PC-3 (cell line): Measurements from ENCODE around the gene COG8.

Experiments used
- CTCF ChIP-seq: fragments of 300-600 bp; sonication (generic); conservative IDR thresholded peaks from 2 replicates; pipeline ENCODE4 v1.5.1; 2017; ENCODE audit warnings: antibody characterized with exemption, low read depth, mild to moderate bottlenecking, low read length
- EZH2 ChIP-seq: fragments of 300-600 bp; sonication (generic); IDR thresholded peaks from one replicate; pipeline ENCODE4 v1.6.1; 2017; ENCODE audit warnings: antibody characterized with exemption, mild to moderate bottlenecking, low read length; ENCODE audit not compliant: unreplicated experiment
- EZH2phosphoT487 ChIP-seq: fragments of 300-600 bp; sonication (generic); IDR thresholded peaks from 2 replicates; pipeline ENCODE4 v1.6.1; 2018; ENCODE audit warnings: mild to moderate bottlenecking, antibody characterized with exemption, low read length, borderline replicate concordance

- TF ChIP-seq CTCF (peak; percentile 58), EZH2phosphoT487 (no peak), EZH2 (no peak)
Observed at GRCh38 chr16:69310653-69311532, 28.5 kb downstream of the COG8 start, which contains the start of gene VPS4A.
